ENCODE results near the gene EYS.

EYS gene

GRCh38 chr6:64750910-64751309 is 956.1 kb downstream of the EYS start:
- in situ Hi-C loops (cut with HindIII; ENCODE audit: low sequenced_read_pairs), result no loop called here

GRCh38 chr6:64737418-64737817 is 969.6 kb downstream of the EYS start:
- in situ Hi-C loops (cut with HindIII; ENCODE audit: low sequenced_read_pairs), result no loop called here

- in situ Hi-C loops (cut with HindIII; ENCODE audit: low sequenced_read_pairs), result no loop called here
These were observed 970.5 kb downstream of the EYS start for GRCh38 chr6:64736421-64736950.

GRCh38 chr6:64733433-64733832 is 973.6 kb downstream of the EYS start:
- in situ Hi-C loops (cut with HindIII; ENCODE audit: low sequenced_read_pairs), result no loop called here

GRCh38 chr6:64732888-64733287 is 974.1 kb downstream of the EYS start:
- in situ Hi-C loops (cut with HindIII; ENCODE audit: low sequenced_read_pairs), result no loop called here

- in situ Hi-C loops (cut with HindIII; ENCODE audit: low sequenced_read_pairs), result no loop called here
These were observed 977.5 kb downstream of the EYS start for GRCh38 chr6:64729522-64729921.

- in situ Hi-C loops (cut with HindIII; ENCODE audit: low sequenced_read_pairs), result no loop called here
These were observed 980.0 kb downstream of the EYS start for GRCh38 chr6:64727075-64727474.

GRCh38 chr6:64724091-64724490 is 982.9 kb downstream of the EYS start:
- in situ Hi-C loops (cut with HindIII; ENCODE audit: low sequenced_read_pairs), result no loop called here

GRCh38 chr6:64723327-64724058 is 983.5 kb downstream of the EYS start:
- in situ Hi-C loops (cut with HindIII; ENCODE audit: low sequenced_read_pairs), result no loop called here

- in situ Hi-C loops (cut with HindIII; ENCODE audit: low sequenced_read_pairs), result no loop called here
These were observed 985.2 kb downstream of the EYS start for GRCh38 chr6:64721865-64722264.

GRCh38 chr6:64717281-64717680 is 989.7 kb downstream of the EYS start:
- in situ Hi-C loops (cut with HindIII; ENCODE audit: low sequenced_read_pairs), result no loop called here

GRCh38 chr6:64715624-64716023 is 991.4 kb downstream of the EYS start:
- in situ Hi-C loops (cut with HindIII; ENCODE audit: low sequenced_read_pairs), result no loop called here

- in situ Hi-C loops (cut with HindIII; ENCODE audit: low sequenced_read_pairs), result no loop called here
These were observed 993.0 kb downstream of the EYS start for GRCh38 chr6:64714073-64714472.

- in situ Hi-C loops (cut with HindIII; ENCODE audit: low sequenced_read_pairs), result no loop called here
These were observed 993.9 kb downstream of the EYS start for GRCh38 chr6:64713175-64713574.

- in situ Hi-C loops (cut with HindIII; ENCODE audit: low sequenced_read_pairs), result no loop called here
These were observed 994.4 kb downstream of the EYS start for GRCh38 chr6:64712606-64713005.

- in situ Hi-C loops (cut with HindIII; ENCODE audit: low sequenced_read_pairs), result no loop called here
These were observed 1003.1 kb downstream of the EYS start for GRCh38 chr6:64703922-64704321.

GRCh38 chr6:64696053-64696452 is 1011.0 kb downstream of the EYS start:
- in situ Hi-C loops (cut with HindIII; ENCODE audit: low sequenced_read_pairs), result no loop called here

GRCh38 chr6:64694356-64694755 is 1012.7 kb downstream of the EYS start:
- in situ Hi-C loops (cut with HindIII; ENCODE audit: low sequenced_read_pairs), result no loop called here

- in situ Hi-C loops (cut with HindIII; ENCODE audit: low sequenced_read_pairs), result no loop called here
These were observed 1016.0 kb downstream of the EYS start for GRCh38 chr6:64691064-64691463.

GRCh38 chr6:64685401-64685800 is 1021.6 kb downstream of the EYS start:
- in situ Hi-C loops (cut with HindIII; ENCODE audit: low sequenced_read_pairs), result no loop called here

- in situ Hi-C loops (cut with HindIII; ENCODE audit: low sequenced_read_pairs), result no loop called here
These were observed 1023.3 kb downstream of the EYS start for GRCh38 chr6:64683682-64684081.

GRCh38 chr6:64681416-64682160 is 1025.4 kb downstream of the EYS start:
- in situ Hi-C loops (cut with HindIII; ENCODE audit: low sequenced_read_pairs), result no loop called here
